Inflammatory macrophage (primary cell): ENCODE data around the gene ITIH5.
"Not testable (repeated sequence)": the region's sequence is repeated elsewhere in the genome, so short reads cannot be mapped to it uniquely, and the experiment has no call there.

ENCODE experiments used
- DNase-seq, 2 donors: peaks; one replicate each; pipeline ENCODE4 v3.0.0-alpha.2; 2020 to 2022

ITIH5 gene

DNA sequence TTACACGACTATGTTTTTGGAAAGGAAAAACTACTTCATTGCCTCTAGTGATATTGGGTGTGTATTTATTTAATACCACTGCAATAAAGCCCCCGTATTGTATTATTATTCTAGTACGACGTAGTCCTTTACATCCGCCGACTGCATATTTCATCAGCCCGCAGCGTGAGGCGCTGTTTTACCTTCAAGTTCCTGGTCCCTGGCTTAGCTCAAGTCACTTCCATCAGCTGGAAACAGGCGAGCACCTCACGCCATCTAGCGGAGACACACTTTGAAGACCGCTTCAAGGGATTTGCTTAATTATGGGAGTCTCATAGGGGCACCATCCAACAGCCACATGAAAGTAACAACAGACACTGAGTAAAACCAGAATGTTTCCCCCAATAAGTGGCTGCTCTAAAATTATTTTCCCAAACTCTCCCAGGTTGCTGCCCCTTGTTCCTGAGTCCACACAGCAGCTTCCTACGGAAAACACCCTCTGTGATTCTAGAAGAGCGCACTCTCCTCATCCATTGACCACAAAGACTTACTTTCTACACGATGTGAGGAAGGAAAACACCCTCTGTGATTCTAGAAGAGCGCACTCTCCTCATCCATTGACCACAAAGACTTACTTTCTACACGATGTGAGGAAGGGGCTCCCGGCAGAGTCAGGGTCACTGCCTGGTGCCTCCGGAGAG is 20.6 kb upstream of the ITIH5 start:
- DNase-seq, result peak; percentile 84 to 85

DNA sequence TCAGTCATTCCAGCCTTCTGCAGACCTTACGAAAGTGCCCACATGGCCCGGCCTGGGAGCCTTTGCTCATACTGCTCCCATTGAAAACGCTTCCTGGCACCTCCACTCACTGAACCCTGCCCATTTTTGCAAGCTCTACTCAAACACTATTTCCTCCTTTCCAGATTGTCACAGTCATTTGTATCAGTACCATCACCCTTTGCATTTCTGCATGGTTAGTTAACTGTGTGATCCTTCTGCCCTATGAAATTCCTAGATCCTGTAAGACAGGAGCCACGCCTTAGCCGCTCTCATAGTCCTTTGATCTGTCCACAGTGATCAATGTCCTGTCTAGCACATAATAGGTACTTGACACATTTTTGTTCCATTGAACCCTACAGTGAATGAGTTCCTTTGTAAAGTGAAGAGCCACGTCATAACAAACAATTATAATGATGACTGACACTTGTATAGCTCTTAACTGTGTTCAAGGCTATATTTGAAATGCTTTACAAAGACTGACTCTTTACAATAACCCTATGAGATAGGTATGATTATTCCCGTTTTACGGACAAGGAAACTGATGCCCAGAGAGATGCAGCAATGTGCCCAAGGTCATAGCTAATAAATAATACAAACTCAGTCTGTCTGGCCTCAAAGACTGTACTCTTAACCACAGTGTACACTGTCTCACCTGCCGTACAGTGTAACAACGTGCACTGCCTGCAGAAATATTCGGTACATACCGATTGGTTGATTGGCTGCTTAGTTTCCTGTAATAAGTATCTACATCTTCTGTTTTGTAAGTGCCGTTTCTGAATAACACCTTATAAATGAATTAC is 19.8 kb upstream of the ITIH5 start:
- no peak for DNase-seq

DNA sequence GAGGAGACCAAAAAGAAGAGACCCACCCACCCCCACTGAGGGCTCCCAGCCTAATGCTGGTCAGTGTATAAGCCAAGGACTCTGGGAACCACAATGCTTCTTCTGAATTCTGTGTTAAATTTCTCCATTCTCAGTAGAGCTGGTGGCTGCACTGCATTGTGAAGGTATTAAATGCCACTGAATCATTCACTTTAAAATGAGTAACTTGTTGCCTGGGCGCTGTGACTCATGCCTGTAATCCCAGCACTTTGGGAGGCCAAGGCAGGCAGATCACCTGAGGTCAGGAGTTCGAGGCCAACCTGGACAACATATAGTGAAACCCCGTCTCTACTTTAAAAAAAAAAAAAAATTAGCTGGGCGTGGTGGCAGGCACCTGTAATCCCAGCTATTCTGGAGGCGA is 13.3 kb upstream of the ITIH5 start:
- DNase-seq, result not testable (repeated sequence)

DNA sequence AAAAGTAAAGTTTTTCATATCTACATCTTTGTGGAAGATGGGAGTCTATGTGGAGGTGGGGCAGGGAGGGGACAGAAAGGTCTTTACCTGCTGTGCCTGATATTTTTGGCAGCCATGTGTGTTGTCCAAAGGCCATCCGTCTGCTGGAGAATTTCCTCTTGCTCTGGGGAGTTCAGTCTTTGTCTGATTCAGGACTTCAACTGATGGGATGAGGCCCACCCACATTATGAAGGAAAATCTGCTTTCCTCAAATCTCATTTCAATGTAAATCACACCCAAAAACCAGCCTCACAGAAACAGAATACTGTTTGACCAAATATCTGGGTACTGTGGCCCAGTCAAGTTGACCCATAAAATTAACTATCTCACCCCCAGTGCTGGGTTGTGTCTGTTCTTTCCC is 12.5 kb upstream of the ITIH5 start:
- no peak for DNase-seq

DNA sequence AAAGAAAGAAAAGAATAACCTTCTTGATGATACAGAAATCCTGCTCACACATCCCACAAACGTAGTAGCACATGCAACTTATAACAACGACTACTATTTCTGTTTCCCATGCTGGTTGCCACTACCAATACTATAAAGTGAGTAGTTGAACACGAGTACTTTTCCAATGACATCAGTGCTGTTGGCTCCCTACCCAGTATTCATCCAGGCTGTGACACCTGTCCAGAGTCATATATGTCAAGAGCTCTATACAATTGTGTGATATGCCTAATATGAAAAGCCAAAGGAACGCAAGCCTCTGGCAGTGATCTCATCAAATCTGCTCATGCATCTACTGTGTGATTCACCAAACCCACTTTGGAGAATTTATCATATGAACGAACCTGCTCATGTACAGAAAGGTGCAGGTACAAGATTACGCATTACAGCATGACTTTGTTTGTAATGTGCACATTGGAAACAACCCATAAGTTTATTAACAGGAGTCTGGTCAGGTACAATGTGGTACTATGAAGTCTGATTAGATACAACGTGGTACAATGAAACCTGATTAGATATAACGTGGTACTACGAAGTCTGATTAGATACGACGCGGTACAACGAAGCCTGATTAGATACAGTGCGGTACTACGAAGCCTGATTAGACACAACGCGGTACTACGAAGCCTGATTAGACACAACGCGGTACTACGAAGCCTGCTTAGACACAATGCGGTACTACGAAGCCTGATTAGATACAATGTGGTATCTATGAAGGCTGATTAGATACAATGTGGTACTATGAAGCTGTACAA is 5.8 kb upstream of the ITIH5 start:
- no peak for DNase-seq

DNA sequence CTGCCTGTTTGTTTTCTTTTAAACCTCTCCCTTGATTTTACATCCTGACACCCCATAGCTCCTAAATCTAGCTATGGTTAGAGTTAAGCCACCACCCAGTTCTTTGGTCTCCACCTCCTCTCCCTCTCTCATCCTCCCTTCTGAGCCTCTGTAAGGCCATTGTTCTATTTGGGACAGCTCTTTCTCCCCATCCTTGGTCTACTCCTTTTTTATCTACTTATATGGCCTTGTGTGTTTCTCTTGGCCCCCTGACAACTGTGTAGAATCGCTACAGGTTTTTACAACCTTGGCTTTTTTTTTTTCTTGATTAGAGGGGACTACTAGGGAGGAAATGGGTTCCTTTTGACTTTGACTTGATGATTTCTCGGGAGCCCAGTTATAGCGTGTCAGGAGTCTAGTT is 3.4 kb upstream of the ITIH5 start:
- no peak for DNase-seq

DNA sequence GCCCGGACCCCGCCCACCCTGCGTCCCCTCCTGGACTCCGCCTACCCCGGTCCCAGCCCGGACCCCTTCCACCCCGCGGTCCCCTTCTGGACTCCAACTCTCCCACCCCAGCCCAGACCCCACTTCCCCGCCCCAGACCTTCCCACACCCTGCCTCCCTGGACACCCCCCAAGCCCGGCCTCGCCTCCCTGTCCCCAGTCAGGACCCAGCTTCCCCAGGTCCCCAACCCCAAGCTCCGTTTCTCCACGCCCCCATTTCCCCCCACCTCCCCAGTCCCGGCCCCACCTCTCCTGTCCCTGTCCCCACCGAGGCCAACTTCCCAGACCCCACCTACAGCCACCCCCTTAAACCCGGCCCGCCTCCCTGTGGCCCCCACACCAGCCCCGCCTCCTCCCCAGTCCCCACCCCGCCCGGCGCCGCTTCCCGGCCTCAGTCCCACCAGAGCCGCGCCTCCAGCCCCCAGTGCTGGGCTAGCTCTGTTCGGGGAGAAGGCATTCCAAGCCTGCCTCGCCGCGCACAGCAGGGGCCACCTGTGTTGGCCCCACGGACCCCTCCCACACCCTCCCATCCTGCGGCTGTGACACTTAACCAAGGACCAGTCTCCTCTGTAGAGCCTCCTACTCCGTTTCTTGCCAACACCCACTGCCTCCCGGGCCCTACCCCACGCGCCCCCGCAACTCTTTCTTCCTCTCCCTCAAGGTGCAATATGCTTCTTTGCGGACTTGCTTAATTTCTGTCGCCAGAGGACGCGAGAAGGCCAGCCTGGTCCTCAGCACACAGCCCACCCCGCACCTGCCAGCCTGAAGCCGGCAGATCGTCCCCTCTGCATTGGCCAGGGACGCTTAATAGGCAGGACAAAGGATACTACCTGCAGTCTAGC is 736 bp upstream of the ITIH5 start:
- DNase-seq, result no peak

DNA sequence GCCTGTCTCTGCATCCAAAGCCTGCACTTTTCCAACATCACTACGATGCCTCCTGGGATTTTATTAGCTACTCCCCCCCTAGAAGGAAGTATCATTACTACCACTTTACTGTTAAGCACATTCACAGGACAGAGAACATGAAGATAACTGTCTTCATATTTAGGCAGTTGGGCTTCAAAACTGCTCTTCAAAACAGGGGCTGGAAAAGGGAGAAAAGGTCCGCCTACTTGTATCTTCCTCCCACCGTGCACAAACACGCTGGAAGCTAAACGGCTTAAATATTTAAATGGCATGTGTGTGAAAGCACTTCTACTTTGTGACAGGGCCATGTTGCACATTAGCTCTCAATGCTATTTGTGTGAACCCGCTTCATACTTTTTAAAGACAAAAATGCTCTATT is 999 bp downstream of the ITIH5 start:
- DNase-seq, result no peak

DNA sequence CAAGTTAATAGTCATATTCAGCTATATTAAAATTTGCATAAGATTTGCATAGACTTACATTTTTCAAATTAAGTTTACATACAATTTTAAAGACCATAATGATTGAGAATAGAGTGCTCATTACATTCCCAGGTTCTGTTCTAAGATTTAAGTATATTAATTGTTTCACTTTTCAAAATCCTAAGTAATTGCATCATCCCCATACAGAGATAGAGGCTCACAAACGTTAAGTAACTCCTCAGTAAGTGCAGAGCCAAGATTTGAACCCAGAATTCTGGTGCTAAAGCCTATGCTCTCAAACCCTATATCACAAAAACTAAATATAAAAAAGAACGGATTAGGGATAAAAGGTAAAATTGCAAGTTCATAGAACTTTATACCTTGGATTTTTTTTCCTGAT is 2.1 kb downstream of the ITIH5 start:
- DNase-seq, result no peak

DNA sequence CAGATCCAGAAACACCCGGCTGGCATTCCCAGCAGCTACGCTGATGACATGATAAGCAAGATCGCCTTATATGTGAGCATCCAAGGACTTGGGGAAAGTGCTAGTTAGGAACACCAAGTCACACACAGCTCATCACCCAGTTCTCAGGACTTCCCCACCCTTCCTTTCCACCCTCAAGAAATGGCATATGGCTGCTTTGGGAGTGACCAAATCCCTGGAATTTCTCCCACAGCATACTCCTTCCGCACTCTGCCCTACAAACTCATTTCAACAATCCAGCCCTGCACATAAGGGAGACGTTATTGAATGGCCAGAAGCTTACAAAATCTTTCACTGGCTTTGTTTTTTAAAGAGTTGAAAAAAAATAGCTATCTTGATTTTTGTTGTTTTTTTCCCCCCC is 4.2 kb downstream of the ITIH5 start:
- no peak for DNase-seq

DNA sequence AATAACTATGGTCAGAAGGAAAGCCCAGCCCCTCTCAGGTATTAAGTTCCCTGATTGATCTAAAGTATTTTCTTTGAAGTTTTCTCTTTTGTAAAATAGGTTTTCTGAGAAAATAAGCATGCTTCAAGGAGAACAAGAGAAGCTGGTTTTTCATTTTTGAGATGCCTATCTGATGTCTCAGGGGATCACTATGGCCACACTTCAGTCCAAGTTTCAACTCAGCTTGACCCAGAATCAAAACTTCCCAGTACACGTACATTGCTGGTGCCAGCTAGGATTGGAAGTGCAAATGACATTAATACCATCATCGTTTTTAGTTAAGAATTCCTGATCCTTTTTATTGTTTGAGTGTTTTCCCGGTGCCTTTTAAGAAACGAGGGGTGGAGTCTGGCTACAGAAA is 7.2 kb downstream of the ITIH5 start:
- no peak for DNase-seq

DNA sequence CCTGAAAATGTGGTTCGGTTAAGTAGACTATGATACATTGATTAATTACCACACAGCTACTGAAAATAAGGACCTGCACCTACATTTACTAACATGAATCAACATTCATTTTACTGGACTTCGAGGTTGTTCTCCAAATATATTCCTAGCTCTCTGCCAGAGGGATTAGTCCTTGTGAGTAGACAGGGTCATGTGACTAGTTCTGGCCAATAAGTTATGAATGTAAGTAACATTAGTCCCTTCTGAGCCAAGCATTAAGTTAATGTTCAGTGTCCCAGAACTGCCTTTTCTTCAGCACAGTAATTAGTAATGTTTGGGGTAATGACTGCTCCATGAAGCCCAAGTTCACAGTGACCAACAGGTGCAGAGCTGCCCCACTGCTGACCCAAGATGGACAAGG is 9.2 kb downstream of the ITIH5 start:
- no peak for DNase-seq

DNA sequence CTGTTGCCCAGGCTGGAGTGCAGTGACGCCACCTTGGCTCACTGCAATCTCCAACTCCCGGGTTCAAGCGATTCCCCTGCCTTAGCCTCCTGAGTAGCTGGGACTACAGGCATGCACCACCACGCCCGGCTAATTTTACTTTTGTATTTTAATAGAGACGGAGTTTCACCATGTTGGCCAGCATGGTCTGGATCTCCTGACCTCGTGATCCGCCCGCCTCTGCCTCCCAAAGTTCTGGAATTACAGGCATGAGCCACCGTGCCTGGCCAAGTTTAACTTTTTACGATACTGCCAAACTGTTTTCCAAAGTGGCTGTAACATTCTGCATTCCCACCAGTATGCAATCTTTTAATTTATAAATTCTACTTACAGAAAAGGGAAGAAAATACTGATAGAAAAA is 9.7 kb downstream of the ITIH5 start:
- not testable (repeated sequence) for DNase-seq

DNA sequence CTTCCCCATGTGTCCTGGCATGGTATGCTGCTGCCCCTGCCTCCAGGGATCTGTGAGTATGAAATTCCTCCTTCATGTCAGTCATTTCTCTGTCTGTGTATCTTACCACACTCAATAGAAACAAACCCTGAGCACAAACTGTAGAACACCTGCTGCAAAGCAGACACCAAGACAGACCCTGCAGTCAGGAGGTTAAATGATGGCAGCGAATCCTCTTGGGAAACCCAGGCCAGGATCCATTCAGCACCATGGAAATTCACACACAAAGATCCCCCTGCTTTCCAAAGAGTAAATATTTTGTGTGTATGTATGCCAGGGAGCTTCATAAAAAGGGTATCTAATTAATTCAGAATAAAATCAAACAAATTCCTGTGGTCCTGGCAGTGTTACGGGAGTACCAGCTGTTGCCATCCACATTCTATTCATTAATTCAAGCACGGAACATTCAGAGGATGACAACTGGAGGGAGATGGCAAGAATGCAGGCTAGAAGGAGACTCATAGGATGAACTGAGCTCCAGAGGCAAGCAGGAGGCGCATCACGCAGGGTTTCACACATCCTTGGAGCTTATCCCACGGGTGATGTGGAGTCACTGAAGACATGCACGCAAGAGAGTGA is 14.8 kb downstream of the ITIH5 start:
- no peak for DNase-seq

DNA sequence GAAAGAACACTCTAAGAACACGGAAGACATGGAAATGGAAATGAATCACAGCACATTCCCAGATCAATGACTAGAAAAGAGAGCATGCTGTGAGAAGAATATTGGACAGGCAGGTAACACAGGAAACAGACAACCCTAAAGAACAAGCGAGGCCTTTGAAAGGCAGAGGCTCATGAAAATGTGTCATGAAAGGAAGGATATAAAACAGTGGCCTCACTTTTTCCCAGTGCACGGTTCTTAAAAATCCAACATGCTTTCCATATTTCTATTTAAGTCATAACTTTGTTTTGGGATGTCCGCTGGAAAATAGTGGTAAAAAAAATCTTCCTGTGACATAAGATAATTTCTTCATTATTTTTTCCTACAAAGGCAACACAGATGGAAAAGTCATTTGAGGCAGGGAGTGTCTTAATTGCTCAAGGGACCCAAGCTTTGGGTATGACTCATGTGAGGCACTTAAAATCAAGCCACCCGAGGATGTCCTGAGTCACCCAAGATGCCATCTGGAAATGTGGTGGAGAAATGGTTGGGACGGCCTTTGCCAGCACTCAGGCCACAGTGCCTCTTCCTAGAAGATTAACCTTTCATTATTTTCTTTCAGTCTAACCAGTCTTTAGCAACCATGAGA is 17.0 kb downstream of the ITIH5 start:
- no peak for DNase-seq

DNA sequence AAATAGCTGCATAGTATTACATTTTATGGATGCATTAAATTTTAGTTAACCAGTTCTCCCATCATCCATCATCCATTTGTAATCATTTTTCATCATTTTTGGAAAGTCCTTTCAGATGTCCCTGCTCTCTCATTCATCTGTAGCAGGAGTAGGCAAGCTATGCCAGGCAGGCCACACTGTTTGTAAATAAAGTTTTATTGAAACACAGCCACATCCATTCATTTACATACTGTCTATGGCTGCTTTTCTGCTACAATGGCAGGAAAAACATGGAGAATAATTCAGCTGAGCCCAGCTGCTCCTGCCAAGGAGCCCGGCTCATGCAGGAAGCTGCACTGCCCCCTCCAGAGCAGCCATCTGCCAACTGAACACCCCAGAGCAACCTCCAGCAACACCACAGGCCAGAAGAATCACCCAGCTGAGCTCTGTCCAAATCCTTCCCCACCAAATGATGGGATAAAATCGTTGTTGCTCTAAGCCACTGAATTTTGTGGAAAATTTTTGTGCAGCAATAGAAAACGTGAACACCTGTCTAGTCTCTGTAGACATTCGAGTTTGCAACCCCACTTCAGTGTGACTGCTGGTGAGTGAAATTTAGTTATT is 19.6 kb downstream of the ITIH5 start:
- DNase-seq, result no peak

DNA sequence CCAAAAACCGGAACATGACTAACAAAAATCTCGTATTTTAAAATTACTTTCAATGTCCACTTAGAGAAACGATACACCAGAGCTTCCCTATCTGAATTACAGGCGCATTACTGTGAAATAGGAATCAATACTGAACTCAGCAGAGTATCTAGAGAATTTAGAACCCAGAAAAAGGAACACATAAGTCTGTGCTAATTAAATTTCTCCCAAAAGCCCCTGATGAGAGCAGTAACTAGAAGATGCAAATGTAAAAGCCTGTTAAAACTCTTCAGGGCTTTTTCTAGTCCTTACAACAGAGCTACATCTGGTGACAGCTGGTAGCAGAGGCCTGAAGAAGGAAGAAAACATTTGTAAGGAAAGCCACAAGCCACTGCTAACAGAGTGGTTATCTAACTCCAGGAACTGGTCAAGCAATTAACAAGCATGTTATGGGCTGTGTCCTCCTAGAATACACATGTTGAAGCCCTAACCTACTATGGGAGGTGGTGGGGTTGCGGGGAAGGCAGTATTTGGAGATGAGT is 24.2 kb downstream of the ITIH5 start:
- DNase-seq, result no peak

DNA sequence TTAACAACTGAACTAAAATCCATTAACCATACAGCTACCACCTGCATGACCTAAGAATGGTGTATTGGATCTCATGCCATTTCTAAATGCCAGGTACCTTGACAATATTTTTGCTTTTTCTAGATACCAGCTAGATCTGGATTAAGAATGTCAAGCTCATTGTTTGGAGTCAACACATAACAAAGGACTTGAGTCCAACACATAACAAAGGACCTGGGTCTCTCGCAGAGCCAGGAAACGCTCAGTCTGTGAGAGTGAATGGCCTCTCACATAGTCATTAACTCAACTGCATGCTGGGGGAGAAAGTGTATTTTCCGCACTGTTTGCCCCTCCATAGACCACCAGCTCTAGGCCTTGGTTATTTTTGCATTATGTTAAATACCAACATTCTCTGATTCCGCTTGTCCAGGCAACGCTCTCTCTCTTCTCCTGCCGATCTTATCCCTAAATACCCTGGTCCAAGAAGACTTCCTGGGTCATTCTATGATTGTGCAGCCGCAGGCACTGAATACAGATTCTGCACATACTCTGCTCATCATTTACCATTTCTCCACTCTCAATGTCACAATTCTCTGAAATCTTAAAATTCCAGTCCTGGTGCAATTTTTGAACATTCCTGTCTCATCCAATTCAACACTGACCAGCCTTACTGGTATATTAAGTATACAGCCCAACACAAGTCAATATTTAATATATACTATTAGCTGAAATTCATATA is 31.2 kb downstream of the ITIH5 start:
- DNase-seq, result no peak

DNA sequence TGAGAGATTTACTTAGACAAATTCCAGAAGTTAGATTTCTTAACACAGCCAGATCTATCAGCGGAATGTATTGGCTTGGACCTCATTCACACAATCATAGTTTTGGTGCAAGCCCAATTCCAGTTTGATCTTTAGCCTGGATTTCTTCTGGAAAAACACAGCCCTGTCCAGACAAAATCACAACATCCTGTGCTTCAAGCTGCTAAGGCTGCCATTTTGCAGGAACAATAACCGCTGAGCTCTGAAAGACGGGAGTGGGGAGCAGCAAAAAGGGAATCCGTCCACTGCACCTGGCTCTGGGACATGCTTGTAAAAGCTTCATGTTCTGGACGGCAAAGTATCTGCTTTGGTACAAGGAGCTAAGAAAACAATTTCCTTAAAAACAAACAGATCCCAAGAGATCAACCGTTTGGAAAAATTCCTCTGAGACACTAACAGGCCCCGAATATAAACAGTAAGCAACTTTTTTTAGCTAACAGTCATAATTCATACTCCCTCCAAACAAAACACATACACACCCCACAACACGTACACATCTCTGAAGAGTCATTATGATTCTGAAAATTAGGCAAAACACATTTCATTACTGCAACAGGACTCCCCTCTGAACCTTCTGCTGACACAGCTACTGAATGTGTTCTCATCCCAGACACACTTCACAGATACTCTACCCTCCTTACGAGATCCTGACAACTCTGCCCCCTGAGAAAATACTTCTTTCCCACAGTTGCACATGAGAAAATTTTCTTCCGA is 32.4 kb downstream of the ITIH5 start:
- DNase-seq, result no peak
